Fibroblast of lung (primary cell): Measurements from ENCODE around the gene SYNM. TPM values are rescaled to one million over a fixed set of nuclear protein-coding genes. Genes with fewer than 3 reads are reported as not detected.

Experiments used
- DNase-seq, 2 donors: peaks; one replicate each; pipeline versions ENCODE4 v3.0.0 to v3.0.0-alpha.2; 2010; ENCODE audit warnings: low read depth in 2 of 2
- H2AFZ ChIP-seq: 2 replicates; pipeline ENCODE4 v1.5.1; 2012; ENCODE audit warnings: low read length, control low read depth, inconsistent platforms
- H3K27ac ChIP-seq: 2 replicates; pipeline ENCODE4 v1.5.1; 2011; ENCODE audit warnings: low read length, control low read depth; ENCODE audit not compliant: insufficient read depth
- H3K27me3 ChIP-seq: 2 replicates; pipeline ENCODE4 v1.5.1; 2011; ENCODE audit warnings: mild to moderate bottlenecking, low read length; ENCODE audit not compliant: control insufficient read depth, insufficient read depth
- H3K36me3 ChIP-seq: 2 replicates; pipeline ENCODE4 v1.5.1; 2011; ENCODE audit warnings: low read length; ENCODE audit not compliant: control insufficient read depth, insufficient read depth
- H3K4me1 ChIP-seq: 2 replicates; pipeline ENCODE4 v1.5.1; 2011; ENCODE audit warnings: low read length; ENCODE audit not compliant: control insufficient read depth, insufficient read depth; ENCODE audit errors: extremely low read depth
- H3K4me2 ChIP-seq: 2 replicates; pipeline ENCODE4 v1.5.1; 2011; ENCODE audit warnings: low read length, control low read depth; ENCODE audit not compliant: insufficient read depth; ENCODE audit errors: extremely low read depth
- H3K4me3 ChIP-seq, 4 experiments: fragments of 200-600 bp in 1 of 4; sonication (generic) in 1 of 4; replicated peaks in 1 of 4; 2 replicates each; pipeline ENCODE4 v1.5.1; 2011 to 2016; ENCODE audit warnings: low read length in 4 of 4, low read depth in 3 of 4, mild to moderate bottlenecking in 3 of 4, control low read depth in 2 of 4, inconsistent platforms in 1 of 4, mixed read lengths in 1 of 4; ENCODE audit not compliant: insufficient read depth in 1 of 4; ENCODE audit errors: control extremely low read depth in 1 of 4
- H3K79me2 ChIP-seq: 2 replicates; pipeline ENCODE4 v1.5.1; 2012; ENCODE audit warnings: mild to moderate bottlenecking, low read length, inconsistent platforms; ENCODE audit not compliant: control insufficient read depth, insufficient read depth
- H3K9ac ChIP-seq: 2 replicates; pipeline ENCODE4 v1.5.1; 2011; ENCODE audit warnings: mild to moderate bottlenecking, low read length, control low read depth; ENCODE audit not compliant: insufficient read depth
- H3K9me3 ChIP-seq: 2 replicates; pipeline ENCODE4 v1.5.1; 2012; ENCODE audit warnings: low read depth, low read length; ENCODE audit not compliant: control insufficient read depth, insufficient read depth
- H4K20me1 ChIP-seq: 2 replicates; pipeline ENCODE4 v1.5.1; 2011; ENCODE audit warnings: low read length; ENCODE audit not compliant: control insufficient read depth, insufficient read depth; ENCODE audit errors: extremely low read depth
- EZH2 ChIP-seq: IDR thresholded peaks from 2 replicates; pipeline ENCODE4 v1.5.1; 2012; ENCODE audit warnings: low read length, control low read depth, mild to moderate bottlenecking; ENCODE audit errors: missing control alignments
- polyA plus RNA-seq, 2 donors: library from polyadenylated mRNA; depleted of rRNA in 1 of 2; stranded (reverse) in 1 of 2; unstranded in 1 of 2; fragments of >200 nt; gene quantifications; 2 replicates each; pipeline ENCODE4 v1.2.1, GENCODE V29; 2011 to 2012; ENCODE audit warnings: missing spikeins in 1 of 2
- total RNA-seq: library from RNA; depleted of rRNA; stranded (reverse); fragments of >200 nt; gene quantifications from 2 replicates; pipeline ENCODE4 v1.2.1, GENCODE V29; 2014
- TF ChIP-seq, protein P1 (sequence below), 2 donors: IDR thresholded peaks in 1 of 2; conservative IDR thresholded peaks in 1 of 2; 1 replicate in 1 of 2; 2 replicates in 1 of 2; pipeline ENCODE4 v1.5.1; 2011 to 2012; ENCODE audit warnings: low read length in 2 of 2, control low read depth in 1 of 2, inconsistent platforms in 1 of 2, low read depth in 1 of 2, mild to moderate bottlenecking in 1 of 2

SYNM gene
- total and polyA plus RNA-seq, 2 donors (not counting 1 experiment from before 2014, with no cell fraction given) = 1.8 to 8.6 TPM

DNA sequence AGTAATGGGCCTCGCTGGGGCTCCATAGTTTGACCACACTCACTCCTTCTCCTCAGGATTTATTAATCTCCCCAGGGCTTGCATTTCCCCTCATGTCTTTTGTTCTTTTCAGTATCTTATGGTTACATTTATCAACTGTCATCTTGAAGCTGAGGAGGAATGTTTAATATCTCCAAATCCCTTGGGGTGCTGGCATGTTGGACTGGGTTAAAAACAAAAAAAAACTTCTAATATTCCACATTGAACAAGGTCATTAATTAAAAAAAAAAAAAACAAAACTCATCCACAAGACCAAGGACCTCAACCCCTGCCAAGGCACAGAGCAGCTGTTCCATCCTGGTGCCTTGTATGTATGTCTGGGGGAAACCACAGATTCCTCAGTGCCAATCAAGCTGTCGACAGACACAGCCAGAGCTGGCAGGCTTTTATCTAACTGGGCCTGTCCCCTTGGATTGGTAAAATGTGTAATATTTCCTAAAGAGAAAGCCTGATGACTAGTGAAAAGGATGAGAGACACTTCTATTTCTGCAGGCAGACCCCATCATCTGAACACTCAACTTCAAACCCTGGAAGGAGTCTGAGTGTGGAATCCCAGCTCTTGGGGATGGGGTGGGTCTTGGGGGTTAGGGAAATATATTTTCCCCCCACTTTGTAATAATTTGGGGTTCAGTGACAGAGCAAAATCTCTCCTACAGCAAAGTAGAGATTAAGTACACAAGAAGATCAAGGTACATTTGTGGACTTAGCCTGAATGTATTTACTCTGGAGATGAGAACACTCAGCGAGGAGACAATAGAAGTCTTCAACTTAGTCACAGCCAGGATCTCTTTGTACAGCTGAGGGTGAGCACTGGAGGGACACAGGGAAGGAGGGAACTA lies 75.4 kb downstream of the SYNM start:
- Histone ChIP-seq H3K9ac (no peak overlapping the region), H3K4me2 (no peak overlapping the region), H3K27ac (no peak overlapping the region), H3K4me1 (no peaks in the 10 kb centered on the region), H3K27me3 (no peaks in the 10 kb centered on the region), H3K4me3 (no peak overlapping the region), H3K79me2 (no peaks in the 10 kb centered on the region), H3K36me3 (peaks cover 1% of the 10 kb centered on the region), H4K20me1 (no peaks in the 10 kb centered on the region), H2AFZ (no peak overlapping the region), H3K9me3 (no peaks in the 10 kb centered on the region)
- DNase-seq = peak in 1 of 2 donors; percentile 29
- no peak for TF ChIP-seq EZH2
- TF ChIP-seq, protein P1, sequence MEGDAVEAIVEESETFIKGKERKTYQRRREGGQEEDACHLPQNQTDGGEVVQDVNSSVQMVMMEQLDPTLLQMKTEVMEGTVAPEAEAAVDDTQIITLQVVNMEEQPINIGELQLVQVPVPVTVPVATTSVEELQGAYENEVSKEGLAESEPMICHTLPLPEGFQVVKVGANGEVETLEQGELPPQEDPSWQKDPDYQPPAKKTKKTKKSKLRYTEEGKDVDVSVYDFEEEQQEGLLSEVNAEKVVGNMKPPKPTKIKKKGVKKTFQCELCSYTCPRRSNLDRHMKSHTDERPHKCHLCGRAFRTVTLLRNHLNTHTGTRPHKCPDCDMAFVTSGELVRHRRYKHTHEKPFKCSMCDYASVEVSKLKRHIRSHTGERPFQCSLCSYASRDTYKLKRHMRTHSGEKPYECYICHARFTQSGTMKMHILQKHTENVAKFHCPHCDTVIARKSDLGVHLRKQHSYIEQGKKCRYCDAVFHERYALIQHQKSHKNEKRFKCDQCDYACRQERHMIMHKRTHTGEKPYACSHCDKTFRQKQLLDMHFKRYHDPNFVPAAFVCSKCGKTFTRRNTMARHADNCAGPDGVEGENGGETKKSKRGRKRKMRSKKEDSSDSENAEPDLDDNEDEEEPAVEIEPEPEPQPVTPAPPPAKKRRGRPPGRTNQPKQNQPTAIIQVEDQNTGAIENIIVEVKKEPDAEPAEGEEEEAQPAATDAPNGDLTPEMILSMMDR (conservative IDR thresholded peaks at IDR 0.05 in 1 of 2, IDR thresholded peaks at IDR 0.05 in 1 of 2; ENCODE audit: low read depth in 1 of 2, low read length in 2 of 2) = no peak

DNA sequence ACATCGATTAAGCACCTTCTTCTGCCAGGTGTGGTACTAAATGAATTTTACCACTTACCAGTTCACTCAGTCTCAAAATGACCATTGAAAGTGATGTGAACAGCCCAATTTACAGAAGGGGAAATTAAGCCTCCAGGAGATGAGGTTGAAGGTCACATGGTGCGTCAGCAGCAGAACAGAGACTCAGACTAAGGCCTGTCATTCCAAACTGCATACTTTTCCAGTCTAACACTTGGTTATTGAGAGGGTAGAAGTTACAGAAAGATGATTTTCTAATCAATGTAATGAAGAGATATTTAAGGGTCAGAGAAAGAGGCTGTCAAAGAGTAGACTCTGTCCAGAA lies 76.1 kb downstream of the SYNM start:
- H3K4me2 ChIP-seq = no peak overlapping the region
- H3K79me2 ChIP-seq = no peaks in the 10 kb centered on the region
- no peaks in the 10 kb centered on the region for H3K4me1 ChIP-seq
- TF ChIP-seq EZH2 = no peak
- TF ChIP-seq, protein P1 (conservative IDR thresholded peaks at IDR 0.05 in 1 of 2, IDR thresholded peaks at IDR 0.05 in 1 of 2; ENCODE audit: low read depth in 1 of 2, low read length in 2 of 2) = no peak
- no peaks in the 10 kb centered on the region for H4K20me1 ChIP-seq
- no peak overlapping the region for H3K4me3 ChIP-seq
- no peak overlapping the region for H3K27ac ChIP-seq
- no peaks in the 10 kb centered on the region for H3K27me3 ChIP-seq
- no peak overlapping the region for H2AFZ ChIP-seq
- H3K9ac ChIP-seq = no peak overlapping the region
- H3K9me3 ChIP-seq = no peaks in the 10 kb centered on the region
- DNase-seq = no peak
- peaks cover 1% of the 10 kb centered on the region for H3K36me3 ChIP-seq

DNA sequence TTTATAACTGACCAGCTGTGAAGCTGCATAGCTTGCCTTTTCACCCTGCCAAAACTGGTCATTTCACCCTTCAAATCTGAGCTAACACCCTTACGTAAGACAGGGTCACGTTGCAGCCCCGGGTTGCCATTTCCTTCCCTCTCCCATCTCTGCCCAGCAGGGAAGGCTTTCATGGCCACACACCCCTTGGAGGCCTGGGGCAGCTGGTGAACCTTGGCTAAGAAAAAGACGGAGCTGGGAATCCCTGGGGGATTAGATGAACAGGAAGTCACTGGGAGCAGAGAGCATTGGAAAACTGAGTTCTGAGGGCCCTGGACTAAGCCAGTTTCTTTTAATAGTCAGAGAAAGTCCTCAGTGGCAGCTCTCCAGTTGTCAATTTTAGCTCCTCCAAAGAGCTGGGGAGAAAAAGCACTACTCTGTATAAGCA lies 76.7 kb downstream of the SYNM start:
- Histone ChIP-seq H3K27me3 (no peaks in the 10 kb centered on the region), H2AFZ (no peak overlapping the region), H3K4me1 (no peaks in the 10 kb centered on the region), H3K27ac (no peak overlapping the region), H3K4me2 (no peak overlapping the region), H4K20me1 (no peaks in the 10 kb centered on the region), H3K4me3 (no peak overlapping the region), H3K36me3 (peaks cover 1% of the 10 kb centered on the region), H3K9me3 (no peaks in the 10 kb centered on the region), H3K9ac (no peak overlapping the region), H3K79me2 (no peaks in the 10 kb centered on the region)
- no peak for TF ChIP-seq EZH2
- TF ChIP-seq, protein P1 (conservative IDR thresholded peaks at IDR 0.05 in 1 of 2, IDR thresholded peaks at IDR 0.05 in 1 of 2; ENCODE audit: low read depth in 1 of 2, low read length in 2 of 2) = no peak
- DNase-seq = peak in 1 of 2 donors; percentile 33
